Raji (cell line): Measurements from ENCODE around the gene PPP2R5C.

Experiments used
- POLR2A ChIP-seq: IDR thresholded peaks from 2 replicates; pipeline ENCODE4 v1.6.1; 2011; ENCODE audit warnings: low read depth, low read length, control low read depth; ENCODE audit not compliant: insufficient read depth

Gene PPP2R5C

GRCh38 chr14:101854366-101854765 is 92.9 kb downstream of the PPP2R5C start:
- TF ChIP-seq POLR2A: no peak

GRCh38 chr14:101855958-101856357 is 94.4 kb downstream of the PPP2R5C start:
- TF ChIP-seq POLR2A: no peak

GRCh38 chr14:101856536-101856935 is 95.0 kb downstream of the PPP2R5C start:
- TF ChIP-seq POLR2A: no peak

GRCh38 chr14:101857226-101857625 is 95.7 kb downstream of the PPP2R5C start:
- no peak for TF ChIP-seq POLR2A

GRCh38 chr14:101858791-101859537 is 97.5 kb downstream of the PPP2R5C start:
- no peak for TF ChIP-seq POLR2A

GRCh38 chr14:101859538-101859902 is 98.0 kb downstream of the PPP2R5C start:
- no peak for TF ChIP-seq POLR2A

- no peak for TF ChIP-seq POLR2A
Measured at GRCh38 chr14:101859958-101860357, 98.4 kb downstream of the PPP2R5C start.

- no peak for TF ChIP-seq POLR2A
Measured at GRCh38 chr14:101861464-101861863, 100.0 kb downstream of the PPP2R5C start.

- no peak for TF ChIP-seq POLR2A
Measured at GRCh38 chr14:101862177-101862576, 100.7 kb downstream of the PPP2R5C start.

- TF ChIP-seq POLR2A: no peak
Measured at GRCh38 chr14:101862711-101863110, 101.2 kb downstream of the PPP2R5C start.

- no peak for TF ChIP-seq POLR2A
Measured at GRCh38 chr14:101865288-101865687, 103.8 kb downstream of the PPP2R5C start.

GRCh38 chr14:101867854-101868253 is 106.3 kb downstream of the PPP2R5C start:
- TF ChIP-seq POLR2A: no peak

GRCh38 chr14:101869217-101869616 is 107.7 kb downstream of the PPP2R5C start:
- no peak for TF ChIP-seq POLR2A

- no peak for TF ChIP-seq POLR2A
Measured at GRCh38 chr14:101870273-101870939, 108.9 kb downstream of the PPP2R5C start.

GRCh38 chr14:101872346-101872745 is 110.8 kb downstream of the PPP2R5C start:
- no peak for TF ChIP-seq POLR2A

GRCh38 chr14:101873076-101873825 is 111.7 kb downstream of the PPP2R5C start:
- no peak for TF ChIP-seq POLR2A
